HG03280 (cell line): Measurements from ENCODE around the gene TAF11L14.

ENCODE experiments used
- ATAC-seq: cut with Tn5 transposase; IDR thresholded peaks from one replicate; pipeline ENCODE4 v1.9.1; 2021; ENCODE audit warnings: mild to moderate bottlenecking, moderate library complexity; ENCODE audit not compliant: unreplicated experiment

The TAF11L14 gene

DNA sequence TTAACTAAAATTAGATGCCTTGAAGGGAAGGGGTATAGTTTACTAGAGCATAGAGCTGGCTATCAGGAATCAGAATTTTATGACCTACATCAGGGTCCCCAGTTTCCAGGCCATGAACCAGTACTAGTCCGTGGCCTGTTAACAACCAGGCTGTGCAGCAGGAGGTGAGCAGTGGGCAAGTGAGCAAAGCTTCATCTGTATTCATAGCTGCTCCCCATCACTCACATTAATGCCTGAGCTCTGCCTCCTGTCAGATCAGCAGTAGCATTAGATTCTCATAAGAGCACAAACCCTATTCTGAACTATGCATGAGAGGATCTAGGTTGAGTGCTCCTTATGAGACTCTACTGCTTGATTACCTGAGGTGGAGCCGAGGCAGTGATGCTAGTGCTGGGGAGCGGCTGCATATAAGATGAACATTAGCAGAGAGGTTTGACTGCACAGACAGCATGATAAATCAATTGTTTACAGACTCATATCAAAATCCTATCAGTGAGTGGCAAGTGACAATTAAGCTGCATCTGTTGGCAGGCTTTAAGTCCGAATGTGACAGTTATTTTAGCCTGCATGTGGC, 44.6 kb downstream of the TAF11L14 start:
- ATAC-seq = no peak

DNA sequence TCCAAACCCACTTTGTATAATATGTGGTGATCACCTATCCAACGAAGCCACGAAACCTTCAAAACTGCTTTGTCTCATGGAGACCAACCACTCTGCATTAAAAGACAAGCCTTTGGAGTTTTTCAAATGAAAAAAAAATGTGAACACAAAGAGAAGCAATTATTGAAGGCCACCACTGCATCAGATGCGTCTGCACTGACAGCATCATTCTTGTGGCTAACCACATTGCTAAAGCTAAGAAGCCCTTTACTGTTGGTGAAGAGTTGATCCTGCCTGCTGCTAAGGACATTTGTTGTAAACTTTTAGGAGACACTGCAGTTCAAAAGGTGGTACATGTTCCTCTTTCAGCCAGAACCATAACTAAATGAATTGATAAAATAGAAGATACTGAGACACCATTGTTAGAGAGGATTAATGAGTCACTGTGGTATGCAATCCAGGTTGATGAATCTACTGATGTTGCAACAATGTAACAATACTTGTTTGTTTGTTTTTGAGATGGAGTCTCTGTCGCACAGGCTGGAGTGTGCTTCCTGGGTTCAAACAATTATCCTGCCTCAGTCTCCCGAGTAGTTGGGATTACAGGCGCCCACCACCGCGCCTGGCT, 45.4 kb downstream of the TAF11L14 start:
- ATAC-seq = no peak

GRCh38 chr5:17680737-17681136, 46.5 kb downstream of the TAF11L14 start:
- no peak for ATAC-seq
